Endothelial cell (in vitro differentiated cells): Measurements from ENCODE around the gene FECH. TPM values are rescaled to one million over a fixed set of nuclear protein-coding genes. Genes with fewer than 3 reads are reported as not detected.

ENCODE experiments used
- DNase-seq: peaks from one replicate; pipeline ENCODE4 v3.0.0; 2021; ENCODE audit warnings: low spot score
- H3K27ac Mint-ChIP-seq: one replicate; pipeline ENCODE4 v1.8.0; 2021; ENCODE audit warnings: mixed read lengths, inconsistent platforms; ENCODE audit not compliant: unreplicated experiment
- H3K27me3 Mint-ChIP-seq: one replicate; pipeline ENCODE4 v1.8.0; 2021; ENCODE audit warnings: mild to moderate bottlenecking, moderate library complexity, mixed read lengths, inconsistent platforms; ENCODE audit not compliant: unreplicated experiment
- H3K36me3 Mint-ChIP-seq: one replicate; pipeline ENCODE4 v1.8.0; 2021; ENCODE audit warnings: mild to moderate bottlenecking, low read depth, mixed read lengths, inconsistent platforms; ENCODE audit not compliant: unreplicated experiment
- H3K4me1 Mint-ChIP-seq: one replicate; pipeline ENCODE4 v1.8.0; 2021; ENCODE audit warnings: mild to moderate bottlenecking, mixed read lengths, inconsistent platforms; ENCODE audit not compliant: unreplicated experiment
- H3K4me3 Mint-ChIP-seq: one replicate; pipeline ENCODE4 v1.8.0; 2021; ENCODE audit warnings: mild to moderate bottlenecking, mixed read lengths, inconsistent platforms; ENCODE audit not compliant: unreplicated experiment
- H3K9me3 Mint-ChIP-seq: one replicate; pipeline ENCODE4 v1.8.0; 2021; ENCODE audit warnings: mixed read lengths, inconsistent platforms; ENCODE audit not compliant: unreplicated experiment
- total RNA-seq: library from RNA; stranded (reverse); fragmentation: NEBNext Ultra II Directional; extraction: Animal tissue kit (Norgen Biotek cat#: 25700); gene quantifications from one replicate; pipeline ENCODE4 v1.2.1, GENCODE V29; 2021; ENCODE audit not compliant: unreplicated experiment
- TF ChIP-seq, protein P1 (sequence below): fragments of 200-600 bp; sonication (generic); IDR thresholded peaks from one replicate; pipeline ENCODE4 v1.5.0; 2021; ENCODE audit warnings: antibody characterized with exemption; ENCODE audit not compliant: unreplicated experiment

Gene FECH
- total RNA-seq, 1 donor from 2014 or later = 51.6 TPM

DNA sequence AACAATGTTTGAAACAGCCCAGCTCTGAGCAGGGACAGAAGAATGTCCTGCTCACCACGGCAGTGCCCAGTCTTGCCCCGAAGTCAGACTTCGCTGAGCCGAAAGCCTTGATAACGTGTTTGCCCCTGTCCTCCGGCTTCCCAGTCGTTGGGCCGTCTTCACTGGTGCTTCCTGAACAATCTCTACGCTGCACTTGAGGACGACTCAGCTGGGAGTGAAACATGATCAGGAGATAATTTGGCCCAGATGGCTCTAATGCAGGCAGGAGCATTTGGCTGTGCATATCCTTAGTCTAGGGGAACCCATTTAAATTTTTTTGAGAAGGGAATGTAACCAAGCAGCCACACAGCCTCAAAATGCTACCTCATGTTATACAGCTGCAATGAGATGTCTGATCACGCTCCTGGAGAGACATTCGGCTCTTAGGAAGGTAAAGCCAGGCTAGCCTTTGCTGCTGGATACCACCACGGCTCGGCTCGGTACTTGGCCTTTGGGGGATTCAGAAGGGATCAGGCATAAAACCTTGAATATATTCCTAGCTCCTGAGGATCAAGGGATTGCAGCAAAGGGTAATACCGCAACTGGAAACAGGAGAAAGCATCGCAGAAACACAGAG is 43.6 kb downstream of the FECH start:
- H3K4me1 Mint-ChIP-seq = no peaks in the 10 kb centered on the region
- no peak overlapping the region for H3K27ac Mint-ChIP-seq
- DNase-seq = no peak
- no peak overlapping the region for H3K4me3 Mint-ChIP-seq
- TF ChIP-seq, protein P1, sequence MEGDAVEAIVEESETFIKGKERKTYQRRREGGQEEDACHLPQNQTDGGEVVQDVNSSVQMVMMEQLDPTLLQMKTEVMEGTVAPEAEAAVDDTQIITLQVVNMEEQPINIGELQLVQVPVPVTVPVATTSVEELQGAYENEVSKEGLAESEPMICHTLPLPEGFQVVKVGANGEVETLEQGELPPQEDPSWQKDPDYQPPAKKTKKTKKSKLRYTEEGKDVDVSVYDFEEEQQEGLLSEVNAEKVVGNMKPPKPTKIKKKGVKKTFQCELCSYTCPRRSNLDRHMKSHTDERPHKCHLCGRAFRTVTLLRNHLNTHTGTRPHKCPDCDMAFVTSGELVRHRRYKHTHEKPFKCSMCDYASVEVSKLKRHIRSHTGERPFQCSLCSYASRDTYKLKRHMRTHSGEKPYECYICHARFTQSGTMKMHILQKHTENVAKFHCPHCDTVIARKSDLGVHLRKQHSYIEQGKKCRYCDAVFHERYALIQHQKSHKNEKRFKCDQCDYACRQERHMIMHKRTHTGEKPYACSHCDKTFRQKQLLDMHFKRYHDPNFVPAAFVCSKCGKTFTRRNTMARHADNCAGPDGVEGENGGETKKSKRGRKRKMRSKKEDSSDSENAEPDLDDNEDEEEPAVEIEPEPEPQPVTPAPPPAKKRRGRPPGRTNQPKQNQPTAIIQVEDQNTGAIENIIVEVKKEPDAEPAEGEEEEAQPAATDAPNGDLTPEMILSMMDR = no peak
- no peaks in the 10 kb centered on the region for H3K36me3 Mint-ChIP-seq
- H3K9me3 Mint-ChIP-seq = no peaks in the 10 kb centered on the region
- H3K27me3 Mint-ChIP-seq = peaks cover 6% of the 10 kb centered on the region

DNA sequence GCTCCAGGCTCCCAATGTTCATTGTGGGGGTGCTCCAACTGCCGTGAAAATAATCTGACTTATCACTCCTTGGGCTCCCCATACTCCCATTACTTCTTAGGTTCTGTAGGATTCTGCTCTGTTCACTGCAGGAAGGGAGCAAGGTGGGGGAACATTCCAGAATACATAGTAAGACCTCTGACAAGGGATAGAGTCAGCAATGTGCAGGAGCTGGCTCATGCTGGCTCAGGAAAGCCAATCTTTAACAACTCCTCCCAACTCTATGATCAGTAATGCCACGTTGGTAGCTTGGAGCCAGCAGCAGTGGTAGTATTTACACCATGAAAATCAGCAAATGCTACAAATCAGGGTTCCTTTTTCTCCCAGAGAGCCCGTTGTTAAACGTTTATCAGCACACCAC is 44.4 kb downstream of the FECH start:
- no peaks in the 10 kb centered on the region for H3K4me1 Mint-ChIP-seq
- DNase-seq = no peak
- TF ChIP-seq, protein P1 = no peak
- no peak overlapping the region for H3K4me3 Mint-ChIP-seq
- no peaks in the 10 kb centered on the region for H3K9me3 Mint-ChIP-seq
- H3K36me3 Mint-ChIP-seq = no peaks in the 10 kb centered on the region
- H3K27ac Mint-ChIP-seq = no peak overlapping the region
- peaks cover 6% of the 10 kb centered on the region for H3K27me3 Mint-ChIP-seq

DNA sequence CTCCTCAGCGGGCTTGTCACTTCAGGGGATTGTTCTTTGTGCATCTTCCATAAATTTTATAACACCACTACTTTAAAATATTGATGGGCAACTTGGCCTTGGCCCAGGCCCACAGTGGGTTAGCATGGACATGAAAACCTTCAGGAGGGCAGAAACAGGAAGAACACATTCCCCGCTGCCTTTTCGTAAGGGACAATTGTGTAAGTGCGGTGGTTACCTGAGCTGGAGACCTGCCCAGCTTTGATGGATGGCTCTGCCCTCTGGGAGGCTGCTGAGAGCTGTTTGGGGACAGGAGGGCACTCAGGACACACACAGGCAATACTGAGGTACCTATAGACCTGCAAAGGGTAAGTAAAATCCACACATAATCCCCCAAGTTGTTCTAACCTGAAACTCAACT is 46.8 kb downstream of the FECH start:
- no peak overlapping the region for H3K27ac Mint-ChIP-seq
- no peak overlapping the region for H3K4me3 Mint-ChIP-seq
- H3K4me1 Mint-ChIP-seq = no peaks in the 10 kb centered on the region
- TF ChIP-seq, protein P1 = no peak
- H3K27me3 Mint-ChIP-seq = peaks cover 7% of the 10 kb centered on the region
- no peak for DNase-seq
- H3K36me3 Mint-ChIP-seq = no peaks in the 10 kb centered on the region
- H3K9me3 Mint-ChIP-seq = no peaks in the 10 kb centered on the region

DNA sequence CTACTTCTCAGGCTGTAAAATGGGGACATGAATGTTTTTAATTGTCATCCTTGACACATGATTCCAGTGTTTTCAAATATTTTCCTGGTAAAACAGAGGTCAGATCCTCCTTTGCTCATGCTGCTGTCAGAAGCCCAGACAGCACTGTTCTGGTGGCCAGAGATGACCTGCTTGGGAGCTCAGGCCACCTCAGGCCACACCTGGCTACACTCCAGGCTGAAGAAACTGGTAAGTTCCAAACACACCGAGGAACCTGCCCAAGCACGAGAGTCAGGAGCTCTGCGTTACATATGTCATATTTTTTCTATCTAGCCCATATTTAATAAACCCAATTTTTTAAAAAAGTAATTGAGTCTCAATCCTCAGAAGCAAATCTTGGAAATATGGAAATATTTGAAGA is 47.9 kb downstream of the FECH start:
- peaks cover 5% of the 10 kb centered on the region for H3K27me3 Mint-ChIP-seq
- no peaks in the 10 kb centered on the region for H3K9me3 Mint-ChIP-seq
- no peak for DNase-seq
- H3K27ac Mint-ChIP-seq = no peak overlapping the region
- no peaks in the 10 kb centered on the region for H3K36me3 Mint-ChIP-seq
- peaks cover 8% of the 10 kb centered on the region for H3K4me1 Mint-ChIP-seq
- H3K4me3 Mint-ChIP-seq = no peak overlapping the region
- TF ChIP-seq, protein P1 = no peak

DNA sequence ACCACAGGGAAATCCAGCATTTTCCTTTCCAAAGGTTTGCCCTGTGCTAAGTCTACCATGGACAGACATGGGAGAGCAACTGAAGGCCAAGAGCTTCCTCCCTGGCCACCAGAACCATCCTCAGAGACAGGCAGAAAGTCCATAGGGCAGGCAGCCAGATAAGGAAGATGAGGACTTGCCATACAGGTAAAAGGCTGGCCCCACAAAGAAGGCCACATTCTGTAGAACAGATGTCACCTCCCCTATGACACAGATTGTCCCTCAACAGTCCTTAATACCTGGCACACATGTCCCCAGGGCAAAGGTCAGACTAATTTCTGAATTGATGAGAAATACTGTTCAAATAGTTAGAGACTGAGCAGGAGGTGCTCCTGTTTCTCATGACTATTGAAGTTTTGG is 52.0 kb downstream of the FECH start:
- H3K36me3 Mint-ChIP-seq = no peaks in the 10 kb centered on the region
- peak overlapping the region; percentile 3 for H3K4me3 Mint-ChIP-seq
- TF ChIP-seq, protein P1 = no peak
- peaks cover 19% of the 10 kb centered on the region for H3K4me1 Mint-ChIP-seq
- H3K9me3 Mint-ChIP-seq = no peaks in the 10 kb centered on the region
- no peak for DNase-seq
- H3K27ac Mint-ChIP-seq = no peak overlapping the region
- H3K27me3 Mint-ChIP-seq = peaks cover 1% of the 10 kb centered on the region
